Measurements from ENCODE around the gene PRX.

DNA sequence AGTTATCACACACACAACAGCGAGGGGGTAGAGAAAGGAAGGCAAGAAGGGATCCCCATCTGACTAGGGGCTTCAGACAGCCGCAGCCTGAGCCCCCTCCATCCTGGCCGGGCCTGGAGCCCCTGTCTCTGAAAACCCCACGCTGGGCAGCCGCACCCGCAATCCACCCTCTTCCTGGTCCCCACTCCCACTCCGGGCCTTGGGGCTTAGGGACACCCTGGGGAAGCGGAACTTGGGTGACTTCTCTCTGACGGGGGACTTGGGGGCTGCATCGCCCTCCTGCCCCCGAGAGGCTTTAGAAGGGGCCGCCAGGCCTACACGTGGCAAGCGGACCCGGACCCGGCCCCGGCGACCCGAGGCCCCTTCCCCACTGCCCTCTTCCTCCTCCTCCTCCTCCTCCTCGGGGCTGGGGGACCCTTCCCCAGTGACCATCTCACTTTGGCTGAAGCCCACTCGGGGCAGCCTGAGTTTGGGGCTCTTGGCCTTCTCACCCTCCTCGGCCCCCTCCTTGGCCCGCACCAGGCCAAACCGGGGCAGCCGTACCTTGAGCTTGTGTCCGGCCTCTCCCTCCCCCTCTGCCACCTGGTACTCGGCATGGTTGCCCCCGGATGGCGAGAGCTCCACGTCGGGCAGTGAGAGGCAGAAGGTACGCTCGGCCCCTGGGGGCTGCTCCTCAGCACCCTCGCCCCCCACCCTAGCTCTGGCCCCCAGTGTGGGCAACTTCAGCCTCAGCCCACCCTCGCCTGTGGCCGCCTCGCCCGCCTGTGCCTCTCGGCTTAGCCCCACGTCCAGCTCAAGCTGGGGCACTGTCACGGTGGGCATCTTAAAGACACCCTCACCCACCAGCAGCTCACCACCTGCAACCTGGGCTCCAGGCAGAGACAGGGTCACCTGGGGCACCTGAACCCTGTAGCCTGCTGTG lies 19.0 kb downstream of the PRX start:
- TF ChIP-seq, protein P1, sequence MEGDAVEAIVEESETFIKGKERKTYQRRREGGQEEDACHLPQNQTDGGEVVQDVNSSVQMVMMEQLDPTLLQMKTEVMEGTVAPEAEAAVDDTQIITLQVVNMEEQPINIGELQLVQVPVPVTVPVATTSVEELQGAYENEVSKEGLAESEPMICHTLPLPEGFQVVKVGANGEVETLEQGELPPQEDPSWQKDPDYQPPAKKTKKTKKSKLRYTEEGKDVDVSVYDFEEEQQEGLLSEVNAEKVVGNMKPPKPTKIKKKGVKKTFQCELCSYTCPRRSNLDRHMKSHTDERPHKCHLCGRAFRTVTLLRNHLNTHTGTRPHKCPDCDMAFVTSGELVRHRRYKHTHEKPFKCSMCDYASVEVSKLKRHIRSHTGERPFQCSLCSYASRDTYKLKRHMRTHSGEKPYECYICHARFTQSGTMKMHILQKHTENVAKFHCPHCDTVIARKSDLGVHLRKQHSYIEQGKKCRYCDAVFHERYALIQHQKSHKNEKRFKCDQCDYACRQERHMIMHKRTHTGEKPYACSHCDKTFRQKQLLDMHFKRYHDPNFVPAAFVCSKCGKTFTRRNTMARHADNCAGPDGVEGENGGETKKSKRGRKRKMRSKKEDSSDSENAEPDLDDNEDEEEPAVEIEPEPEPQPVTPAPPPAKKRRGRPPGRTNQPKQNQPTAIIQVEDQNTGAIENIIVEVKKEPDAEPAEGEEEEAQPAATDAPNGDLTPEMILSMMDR (IDR thresholded peaks at IDR 0.05; ENCODE audit: borderline replicate concordance, extremely low read depth, low read length, poor library complexity, severe bottlenecking), result no peak
- no peak for TF ChIP-seq EZH2 (IDR thresholded peaks at IDR 0.05; ENCODE audit: borderline replicate concordance, low read depth, low read length, severe bottlenecking)
